HepG2 (cell line): ENCODE results near the gene IVD. TPM values are rescaled to one million over a fixed set of nuclear protein-coding genes. Genes with fewer than 3 reads are reported as not detected.

Experiments
- BRCA1 ChIP-seq: sonication (generic); formaldehyde crosslinking; IDR thresholded peaks from 2 replicates; pipeline ENCODE4 v1.4.0; 2020; ENCODE audit warnings: missing genetic modification reagents
- CC2D1A ChIP-seq: sonication (generic); formaldehyde crosslinking; IDR thresholded peaks from 2 replicates; pipeline ENCODE4 v1.8.1; 2023; ENCODE audit warnings: mild to moderate bottlenecking, missing genetic modification reagents
- CCAR2 ChIP-seq: fragments of 200-400 bp; formaldehyde crosslinking; optimal IDR thresholded peaks from 2 replicates; pipeline ENCODE3; 2018; ENCODE audit warnings: low read depth, mild to moderate bottlenecking, low read length, moderate library complexity
- DNMT3B ChIP-seq: conservative IDR thresholded peaks from 2 replicates; pipeline ENCODE4 v1.6.1; 2016; ENCODE audit warnings: missing biosample characterization, control low read depth
- FOXC1 ChIP-seq: sonication (generic); formaldehyde crosslinking; IDR thresholded peaks from 2 replicates; pipeline ENCODE4 v1.8.0; 2022; ENCODE audit warnings: mild to moderate bottlenecking, missing genetic modification reagents, borderline replicate concordance
- HNRNPLL ChIP-seq: fragments of 200-400 bp; formaldehyde crosslinking; IDR thresholded peaks from 2 replicates; pipeline ENCODE4 v1.6.1; 2017; ENCODE audit warnings: mild to moderate bottlenecking, low read depth, low read length; ENCODE audit not compliant: poor library complexity, severe bottlenecking
- IKZF5 ChIP-seq: IDR thresholded peaks from 2 replicates; pipeline ENCODE4 v1.6.1; 2018; ENCODE audit warnings: missing genetic modification reagents, mild to moderate bottlenecking, missing compliant biosample characterization
- PAWR ChIP-seq: sonication (generic); formaldehyde crosslinking; IDR thresholded peaks from 2 replicates; pipeline ENCODE4 v1.4.0; 2020; ENCODE audit warnings: missing genetic modification reagents, mild to moderate bottlenecking, borderline replicate concordance
- PBX3 ChIP-seq: sonication (generic); formaldehyde crosslinking; IDR thresholded peaks from 2 replicates; pipeline ENCODE4 v1.8.1; 2023; ENCODE audit warnings: missing genetic modification reagents, inconsistent platforms, borderline replicate concordance
- STAG1 ChIP-seq: sonication (generic); formaldehyde crosslinking; IDR thresholded peaks from 2 replicates; pipeline ENCODE4 v1.4.0; 2020; ENCODE audit warnings: missing genetic modification reagents
- TFDP2 ChIP-seq: sonication (generic); formaldehyde crosslinking; IDR thresholded peaks from 2 replicates; pipeline ENCODE4 v1.4.0; 2020; ENCODE audit warnings: missing genetic modification reagents
- ZBTB20 ChIP-seq: sonication (generic); formaldehyde crosslinking; IDR thresholded peaks from 2 replicates; pipeline ENCODE4 v1.8.1; 2023; ENCODE audit warnings: missing genetic modification reagents, low read depth, mild to moderate bottlenecking, borderline replicate concordance
- ZNF225 ChIP-seq: sonication (generic); formaldehyde crosslinking; IDR thresholded peaks from 2 replicates; pipeline ENCODE4 v1.4.0; 2020; ENCODE audit warnings: mild to moderate bottlenecking, missing genetic modification reagents
- ZNF350 ChIP-seq: sonication (generic); formaldehyde crosslinking; IDR thresholded peaks from 2 replicates; pipeline ENCODE4 v1.4.0; 2020; ENCODE audit warnings: mild to moderate bottlenecking, low read depth, missing genetic modification reagents, borderline replicate concordance
- ZNF546 ChIP-seq: sonication (generic); formaldehyde crosslinking; conservative IDR thresholded peaks from 2 replicates; pipeline ENCODE4 v1.8.1; 2023; ENCODE audit warnings: mild to moderate bottlenecking, missing genetic modification reagents
- ZNF550 ChIP-seq: sonication (generic); formaldehyde crosslinking; IDR thresholded peaks from 2 replicates; pipeline ENCODE4 v1.4.0; 2020; ENCODE audit warnings: mild to moderate bottlenecking, missing genetic modification reagents, borderline replicate concordance
- ZNF562 ChIP-seq: sonication (generic); formaldehyde crosslinking; IDR thresholded peaks from 2 replicates; pipeline ENCODE4 v1.8.0; 2022; ENCODE audit warnings: missing genetic modification reagents, borderline replicate concordance
- ZNF580 ChIP-seq: IDR thresholded peaks from 2 replicates; pipeline ENCODE4 v1.6.1; 2016; ENCODE audit warnings: low read depth, borderline replicate concordance
- ZNF768 ChIP-seq: sonication (generic); formaldehyde crosslinking; IDR thresholded peaks from 2 replicates; pipeline ENCODE4 v1.4.0; 2020; ENCODE audit warnings: missing genetic modification reagents
- ZNF839 ChIP-seq: sonication (generic); formaldehyde crosslinking; IDR thresholded peaks from 2 replicates; pipeline ENCODE4 v1.4.0; 2020; ENCODE audit warnings: missing genetic modification reagents, mild to moderate bottlenecking, borderline replicate concordance
- polyA plus RNA-seq, 8 experiments: library from polyadenylated mRNA; depleted of rRNA in 3 of 8; stranded (reverse) in 7 of 8; unstranded in 1 of 8; fragments of >200 nt; fragmentation: Illumina TruSeq in 4 of 8; extraction: Trizol in 4 of 8; gene quantifications; 2 replicates each; pipeline versions ENCODE4 v1.2.1 to v1.2.3, GENCODE V29; 2011 to 2016; ENCODE audit warnings: low read depth in 4 of 8, missing spikeins in 1 of 8, mixed read lengths in 1 of 8; ENCODE audit not compliant: insufficient read depth in 1 of 8
- total RNA-seq, 5 experiments: library from RNA; depleted of rRNA; stranded (reverse); fragments of >200 nt; fragmentation: Illumina TruSeq; extraction: Trizol; gene quantifications; 2 replicates each; pipeline ENCODE4 v1.2.3, GENCODE V29; 2016; ENCODE audit warnings: low read depth in 1 of 5
- TF ChIP-seq, protein P1 (sequence below): IDR thresholded peaks from 2 replicates; pipeline ENCODE4 v1.6.1; 2016; ENCODE audit warnings: low read depth
- TF ChIP-seq, protein P2 (sequence below): IDR thresholded peaks from 2 replicates; pipeline ENCODE4 v1.6.1; 2016; ENCODE audit warnings: missing compliant biosample characterization, missing genetic modification reagents, borderline replicate concordance

Gene IVD
- total and polyA plus RNA-seq, 2 of the 13 experiments (the other 11 are each of a cell fraction or from before 2014, with no cell fraction given): 48.0 to 53.9 TPM

GRCh38 chr15:40421246-40422157 is 15.9 kb downstream of the IVD start (continued):
- TF ChIP-seq, protein P1, sequence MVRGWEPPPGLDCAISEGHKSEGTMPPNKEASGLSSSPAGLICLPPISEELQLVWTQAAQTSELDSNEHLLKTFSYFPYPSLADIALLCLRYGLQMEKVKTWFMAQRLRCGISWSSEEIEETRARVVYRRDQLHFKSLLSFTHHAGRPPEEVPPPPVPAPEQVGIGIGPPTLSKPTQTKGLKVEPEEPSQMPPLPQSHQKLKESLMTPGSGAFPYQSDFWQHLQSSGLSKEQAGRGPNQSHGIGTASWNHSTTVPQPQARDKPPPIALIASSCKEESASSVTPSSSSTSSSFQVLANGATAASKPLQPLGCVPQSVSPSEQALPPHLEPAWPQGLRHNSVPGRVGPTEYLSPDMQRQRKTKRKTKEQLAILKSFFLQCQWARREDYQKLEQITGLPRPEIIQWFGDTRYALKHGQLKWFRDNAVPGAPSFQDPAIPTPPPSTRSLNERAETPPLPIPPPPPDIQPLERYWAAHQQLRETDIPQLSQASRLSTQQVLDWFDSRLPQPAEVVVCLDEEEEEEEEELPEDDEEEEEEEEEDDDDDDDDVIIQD (CRISPR knock-in tag): no peak
- TF ChIP-seq ZNF768 (CRISPR knock-in tag) (peak; percentile 66; the same call in 1 of the 2 replicates), PBX3 (CRISPR knock-in tag) (no peak), ZNF225 (CRISPR knock-in tag) (peak; percentile 30; the same call in 1 of the 2 replicates), FOXC1 (CRISPR knock-in tag) (0 out of 2 replicates have a peak, but pooled peaks have one; percentile 53), ZNF839 (CRISPR knock-in tag) (no peak), CCAR2 (no peak), ZNF550 (CRISPR knock-in tag) (no peak), HNRNPLL (peak; percentile 40), ZNF546 (CRISPR knock-in tag) (no peak), TFDP2 (CRISPR knock-in tag) (0 out of 2 replicates have a peak, but pooled peaks have one; percentile 27), STAG1 (peak; percentile 95), ZNF580 (no peak), BRCA1 (CRISPR knock-in tag) (no peak), DNMT3B (no peak), IKZF5 (CRISPR knock-in tag) (peak; percentile 57; the same call in 1 of the 2 replicates), CC2D1A (CRISPR knock-in tag) (no peak), ZNF562 (CRISPR knock-in tag) (no peak), ZNF350 (CRISPR knock-in tag) (no peak), ZBTB20 (CRISPR knock-in tag) (peak; percentile 44; the same call in 1 of the 2 replicates), PAWR (CRISPR knock-in tag) (no peak)
- TF ChIP-seq, protein P2, sequence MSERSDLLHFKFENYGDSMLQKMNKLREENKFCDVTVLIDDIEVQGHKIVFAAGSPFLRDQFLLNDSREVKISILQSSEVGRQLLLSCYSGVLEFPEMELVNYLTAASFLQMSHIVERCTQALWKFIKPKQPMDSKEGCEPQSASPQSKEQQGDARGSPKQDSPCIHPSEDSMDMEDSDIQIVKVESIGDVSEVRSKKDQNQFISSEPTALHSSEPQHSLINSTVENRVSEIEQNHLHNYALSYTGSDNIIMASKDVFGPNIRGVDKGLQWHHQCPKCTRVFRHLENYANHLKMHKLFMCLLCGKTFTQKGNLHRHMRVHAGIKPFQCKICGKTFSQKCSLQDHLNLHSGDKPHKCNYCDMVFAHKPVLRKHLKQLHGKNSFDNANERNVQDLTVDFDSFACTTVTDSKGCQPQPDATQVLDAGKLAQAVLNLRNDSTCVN (CRISPR knock-in tag): no peak
